ENCODE results near the gene PFN4.

DNA sequence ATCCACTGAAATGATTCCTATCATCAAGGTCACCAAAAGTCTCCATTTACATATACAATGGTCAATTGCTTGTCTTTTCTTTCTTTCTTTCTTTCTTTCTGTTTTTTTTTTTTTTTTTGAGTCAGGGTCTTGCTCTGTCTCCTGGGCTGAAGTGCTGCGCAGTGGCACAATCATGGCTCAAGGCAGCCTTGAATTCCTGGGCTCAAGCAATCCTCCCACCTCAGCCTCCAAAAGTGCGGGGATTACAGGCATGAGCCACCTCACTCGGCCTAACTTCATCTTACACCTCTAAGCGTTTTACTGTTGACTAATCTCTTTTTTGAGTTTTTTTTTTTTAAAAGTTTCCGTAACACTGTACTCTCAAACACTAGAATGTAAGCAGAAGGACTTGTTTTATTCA is 47.9 kb downstream of the PFN4 start:
- TF ChIP-seq POLR2AphosphoS5 (IDR thresholded peaks at IDR 0.05) (no peak), POLR2A (IDR thresholded peaks at IDR 0.05) (no peak), EP300 (IDR thresholded peaks at IDR 0.05) (no peak)
- TF ChIP-seq, protein P1, sequence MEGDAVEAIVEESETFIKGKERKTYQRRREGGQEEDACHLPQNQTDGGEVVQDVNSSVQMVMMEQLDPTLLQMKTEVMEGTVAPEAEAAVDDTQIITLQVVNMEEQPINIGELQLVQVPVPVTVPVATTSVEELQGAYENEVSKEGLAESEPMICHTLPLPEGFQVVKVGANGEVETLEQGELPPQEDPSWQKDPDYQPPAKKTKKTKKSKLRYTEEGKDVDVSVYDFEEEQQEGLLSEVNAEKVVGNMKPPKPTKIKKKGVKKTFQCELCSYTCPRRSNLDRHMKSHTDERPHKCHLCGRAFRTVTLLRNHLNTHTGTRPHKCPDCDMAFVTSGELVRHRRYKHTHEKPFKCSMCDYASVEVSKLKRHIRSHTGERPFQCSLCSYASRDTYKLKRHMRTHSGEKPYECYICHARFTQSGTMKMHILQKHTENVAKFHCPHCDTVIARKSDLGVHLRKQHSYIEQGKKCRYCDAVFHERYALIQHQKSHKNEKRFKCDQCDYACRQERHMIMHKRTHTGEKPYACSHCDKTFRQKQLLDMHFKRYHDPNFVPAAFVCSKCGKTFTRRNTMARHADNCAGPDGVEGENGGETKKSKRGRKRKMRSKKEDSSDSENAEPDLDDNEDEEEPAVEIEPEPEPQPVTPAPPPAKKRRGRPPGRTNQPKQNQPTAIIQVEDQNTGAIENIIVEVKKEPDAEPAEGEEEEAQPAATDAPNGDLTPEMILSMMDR (IDR thresholded peaks at IDR 0.05) = no peak

Data from suprapubic skin (tissue), 4 donors.